IPS-NIHi7 (cell line): ENCODE measurements around the gene GSTM2.
A peak's percentile ranks its signal among the peaks of the same experiment; 100 is the strongest.
"Not testable (repeated sequence)": the region's sequence is repeated elsewhere in the genome, so short reads cannot be mapped to it uniquely, and the experiment has no call there.

Experiments
- DNase-seq: peaks from one replicate; pipeline ENCODE4 v3.0.0; 2012; ENCODE audit warnings: mixed read lengths; ENCODE audit errors: extremely low spot score

The GSTM2 gene

GRCh38 chr1:109644670-109645069 lies 23.2 kb upstream of the GSTM2 start:
- no peak for DNase-seq

GRCh38 chr1:109649491-109649914 lies 18.4 kb upstream of the GSTM2 start:
- DNase-seq = no peak

GRCh38 chr1:109650609-109651008 lies 17.2 kb upstream of the GSTM2 start:
- no peak for DNase-seq

- no peak for DNase-seq
Observed at GRCh38 chr1:109652402-109652801, 15.5 kb upstream of the GSTM2 start.

GRCh38 chr1:109653306-109653705 lies 14.6 kb upstream of the GSTM2 start:
- no peak for DNase-seq

- DNase-seq = no peak
Observed at GRCh38 chr1:109654519-109654918, 13.3 kb upstream of the GSTM2 start.

GRCh38 chr1:109655615-109656519 lies 12.0 kb upstream of the GSTM2 start, which contains the start of gene GSTM4:
Gene GSTM4, plus strand, starts transcription at chr1:109656099. Its CDS starts 291 bp downstream, at chr1:109656390.
- peak; percentile 87 for DNase-seq

- no peak for DNase-seq
Observed at GRCh38 chr1:109657395-109657794, 10.5 kb upstream of the GSTM2 start.

- DNase-seq = no peak
Observed at GRCh38 chr1:109657970-109658369, 9.9 kb upstream of the GSTM2 start.

GRCh38 chr1:109658533-109659042 lies 9.3 kb upstream of the GSTM2 start:
- no peak for DNase-seq

GRCh38 chr1:109659145-109659544 lies 8.7 kb upstream of the GSTM2 start:
- DNase-seq = no peak

GRCh38 chr1:109659997-109660690 lies 7.7 kb upstream of the GSTM2 start:
- DNase-seq = no peak

- DNase-seq = not testable (repeated sequence)
Observed at GRCh38 chr1:109660691-109661026, 7.2 kb upstream of the GSTM2 start.

- no peak for DNase-seq
Observed at GRCh38 chr1:109661391-109661790, 6.5 kb upstream of the GSTM2 start.

- no peak for DNase-seq
Observed at GRCh38 chr1:109664671-109665070, 3.2 kb upstream of the GSTM2 start.

- peak; percentile 0 for DNase-seq
Observed at GRCh38 chr1:109668123-109668775, 392 bp downstream of the GSTM2 start.

- DNase-seq = peak; percentile 5
Observed at GRCh38 chr1:109669246-109669948, 1.5 kb downstream of the GSTM2 start.

GRCh38 chr1:109669949-109670302 lies 2.1 kb downstream of the GSTM2 start:
- DNase-seq = not testable (repeated sequence)

GRCh38 chr1:109671067-109671466 lies 3.2 kb downstream of the GSTM2 start:
- DNase-seq = peak; percentile 3

- not testable (repeated sequence) for DNase-seq
Observed at GRCh38 chr1:109673861-109674260, 6.0 kb downstream of the GSTM2 start.

- peak; percentile 0 for DNase-seq
Observed at GRCh38 chr1:109676683-109677381, 9.0 kb downstream of the GSTM2 start.
